Measurements from ENCODE around the gene HSPA9. TPM values are rescaled to one million over a fixed set of nuclear protein-coding genes. Genes with fewer than 3 reads are reported as not detected.
A peak's percentile ranks its signal among the peaks of the same experiment; 100 is the strongest.

Gene HSPA9
- total and polyA plus RNA-seq, 7 donors = 75.1 to 244 (median 148) TPM

DNA sequence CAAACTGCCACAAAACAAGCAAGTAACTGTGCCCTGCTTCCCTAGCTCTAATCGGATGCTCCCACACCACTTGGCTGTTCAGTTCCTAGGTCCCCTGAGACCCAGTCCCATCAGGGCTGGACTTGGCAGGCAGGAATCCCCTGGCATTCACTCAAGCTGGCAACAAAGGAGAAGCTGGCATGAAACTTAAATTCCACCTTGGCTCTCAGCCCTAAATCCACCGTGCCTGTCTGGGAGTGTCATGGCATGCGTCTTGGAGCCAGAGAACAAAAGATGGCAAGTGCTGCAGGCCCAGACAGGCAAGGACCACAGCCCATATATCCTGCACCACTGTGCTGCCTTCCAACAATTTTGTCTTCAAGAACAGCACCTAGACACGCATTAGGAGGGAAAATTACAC is 70.4 kb downstream of the HSPA9 start:
- Histone ChIP-seq H3K4me1 (peaks cover 0 to 31% (median 19%) of the 10 kb centered on the region in 4 donors), H3K36me3 (peaks cover 6 to 41% (median 15%) of the 10 kb centered on the region in 4 donors), H3K27ac (peak overlapping the region; percentile 47 to 70 (median 61)), H3K4me3 (no peak overlapping the region), H3K27me3 (no peaks in the 10 kb centered on the region), H3K9me3 (no peaks in the 10 kb centered on the region)
- DNase-seq = peak; percentile 75
- TF ChIP-seq POLR2A (IDR thresholded peaks at IDR 0.05) = no peak
- no peak for TF ChIP-seq EP300 (IDR thresholded peaks at IDR 0.05)
- TF ChIP-seq POLR2AphosphoS5 (IDR thresholded peaks at IDR 0.05) = peak in 2 of 4 donors; percentile 51 to 60
- WGBS, 2 donors = 41 to 65% methylated on average over 4 of the region's 4 CpGs
- intact Hi-C loops (cut with DNase I) = no loop called here

Small RNA genes lying within 50 kb of the gene (small RNA-seq; reads per million reads assigned to genes)
- 24.6 to 46.6 (median 24.7) reads per million in 3 donors for gene RF00154
- 0 reads per million in 3 donors for gene RF01210
- 855 to 1,230 (median 995) reads per million in 3 donors for gene SNORD63

Other genes with a start within 250 kb of the HSPA9 start
- gene CDC25C, start 243.6 kb downstream of the HSPA9 start, total RNA-seq = under 1 TPM in 1 of 4 donors, not detected in 3; 0.27 TPM
- 1 to 10 TPM in 2 of 3 donors, under 1 TPM in 1; 0.60 to 5.9 (median 2.8) TPM for gene CDC25C, start 243.6 kb downstream of the HSPA9 start, polyA plus RNA-seq
- gene FAM53C, start 237.1 kb downstream of the HSPA9 start, total RNA-seq = 10 to 100 TPM; 26.8 to 28.5 (median 27.7) TPM
- 10 to 100 TPM in 2 of 3 donors, 1 to 10 TPM in 1; 6.0 to 12.8 (median 10.6) TPM for gene FAM53C, start 237.1 kb downstream of the HSPA9 start, polyA plus RNA-seq
- gene KDM3B, start 222.7 kb downstream of the HSPA9 start, total RNA-seq = 10 to 100 TPM; 54.8 to 69.6 (median 55.8) TPM
- 10 to 100 TPM; 16.2 to 32.2 (median 17.8) TPM for gene KDM3B, start 222.7 kb downstream of the HSPA9 start, polyA plus RNA-seq
- gene REEP2, start 136.3 kb downstream of the HSPA9 start, total RNA-seq = 10 to 100 TPM in 3 of 4 donors, 1 to 10 TPM in 1; 7.7 to 24.6 (median 14.8) TPM
- gene REEP2, start 136.3 kb downstream of the HSPA9 start, polyA plus RNA-seq = 1 to 10 TPM in 2 of 3 donors, under 1 TPM in 1; 0.92 to 4.8 (median 3.7) TPM
- gene EGR1, start 109.9 kb downstream of the HSPA9 start, total RNA-seq = 100 to 1,000 TPM in 1 of 4 donors, 10 to 100 TPM in 3; 18.5 to 146 (median 62.0) TPM
- gene EGR1, start 109.9 kb downstream of the HSPA9 start, polyA plus RNA-seq = 10 to 100 TPM; 17.6 to 85.0 (median 69.1) TPM
- gene ETF1, start 32.2 kb downstream of the HSPA9 start, total RNA-seq = 100 to 1,000 TPM in 2 of 4 donors, 10 to 100 TPM in 2; 67.0 to 117 (median 106) TPM
- gene ETF1, start 32.2 kb downstream of the HSPA9 start, polyA plus RNA-seq = 10 to 100 TPM; 49.9 to 62.0 (median 58.4) TPM
- gene CTNNA1, start 178.0 kb upstream of the HSPA9 start, total RNA-seq = 100 to 1,000 TPM; 165 to 256 (median 194) TPM
- gene CTNNA1, start 178.0 kb upstream of the HSPA9 start, polyA plus RNA-seq = 100 to 1,000 TPM; 163 to 236 (median 171) TPM

Measured in sigmoid colon (tissue), 7 donors.